Spleen (tissue), 11 donors: ENCODE data around the gene FBXO40. TPM values are rescaled to one million over a fixed set of nuclear protein-coding genes. Genes with fewer than 3 reads are reported as not detected.
A peak's percentile ranks its signal among the peaks of the same experiment; 100 is the strongest.

Source experiments
- DNase-seq: peaks from one replicate; pipeline ENCODE4 v3.0.0-alpha.2; 2020
- H3K27ac ChIP-seq, 8 donors: fragments of 200-600 bp; sonication (generic) in 7 of 8; 1 replicate in 4 of 8; 2 replicates in 4 of 8; pipeline versions ENCODE4 v1.5.0 to v1.8.0; 2016 to 2021; ENCODE audit warnings: inconsistent platforms in 4 of 8, mild to moderate bottlenecking in 4 of 8, moderate library complexity in 1 of 8
- H3K27me3 ChIP-seq, 7 donors: fragments of 200-600 bp; sonication (generic) in 6 of 7; replicated peaks in 1 of 7; 1 replicate in 4 of 7; 2 replicates in 3 of 7; pipeline versions ENCODE4 v1.5.0 to v1.8.0; 2016 to 2021; ENCODE audit warnings: inconsistent platforms in 3 of 7, mild to moderate bottlenecking in 1 of 7
- H3K36me3 ChIP-seq, 6 donors: fragments of 200-600 bp; sonication (generic) in 5 of 6; 1 replicate in 4 of 6; 2 replicates in 2 of 6; pipeline versions ENCODE4 v1.5.0 to v1.8.0; 2016 to 2021; ENCODE audit warnings: inconsistent platforms in 2 of 6
- H3K4me1 ChIP-seq, 6 donors: fragments of 200-600 bp; sonication (generic) in 5 of 6; 1 replicate in 3 of 6; 2 replicates in 3 of 6; pipeline versions ENCODE4 v1.5.0 to v1.8.0; 2016 to 2021; ENCODE audit warnings: inconsistent platforms in 3 of 6
- H3K4me3 ChIP-seq, 8 donors: fragments of 200-600 bp; sonication (generic) in 7 of 8; 1 replicate in 4 of 8; 2 replicates in 4 of 8; pipeline versions ENCODE4 v1.5.0 to v1.8.0; 2016 to 2021; ENCODE audit warnings: inconsistent platforms in 4 of 8, mild to moderate bottlenecking in 4 of 8, moderate library complexity in 2 of 8
- H3K9me3 ChIP-seq, 8 donors: fragments of 200-600 bp; sonication (generic) in 7 of 8; 1 replicate in 4 of 8; 2 replicates in 4 of 8; pipeline versions ENCODE4 v1.5.0 to v1.8.0; 2016 to 2021; ENCODE audit warnings: inconsistent platforms in 4 of 8
- CTCF ChIP-seq, 11 experiments: fragments of 200-600 bp in 7 of 11; fragments of 450-650 bp in 4 of 11; sonication (generic) in 4 of 11; IDR thresholded peaks in 8 of 11; conservative IDR thresholded peaks in 3 of 11; 1 replicate in 7 of 11; 2 replicates in 4 of 11; pipeline versions ENCODE4 v1.4.0 to v1.8.0; 2016 to 2021; ENCODE audit warnings: antibody characterized with exemption in 11 of 11, inconsistent platforms in 4 of 11, mild to moderate bottlenecking in 1 of 11
- POLR2A ChIP-seq, 3 donors: fragments of 450-650 bp; IDR thresholded peaks; one replicate each; pipeline ENCODE4 v1.5.1; 2017; ENCODE audit warnings: antibody characterized with exemption in 3 of 3, mild to moderate bottlenecking in 1 of 3
- POLR2AphosphoS5 ChIP-seq, 3 donors: sonication (generic); formaldehyde crosslinking; IDR thresholded peaks; one replicate each; pipeline ENCODE4 v1.5.1; 2017; ENCODE audit warnings: antibody characterized with exemption in 3 of 3
- WGBS, 5 donors: extraction: QIAGEN DNeasy Blood & Tissue Kit in 3 of 5; methylation state at CpG; one replicate each; pipeline versions ENCODE4 v1.1.5 to v1.1.7; 2013 to 2018; 5-methylcytosine and 5-hydroxymethylcytosine counted together
- intact Hi-C: fragments of 100-400 bp; cut with DNase I; formaldehyde crosslinking; loops from one replicate; pipeline ENCODE4 v1.15.0; 2023; ENCODE audit warnings: low total_unique reads
- polyA plus RNA-seq, 3 donors: library from polyadenylated mRNA; stranded (reverse); fragments of 200-250 nt; gene quantifications; one replicate each; pipeline ENCODE4 v1.2.1, GENCODE V29; 2013
- total RNA-seq, 7 donors: library from RNA; depleted of rRNA in 3 of 7; stranded (reverse); fragments of >200 nt in 3 of 7; fragmentation: NEBNext Ultra II Directional in 4 of 7; extraction: Animal tissue kit (Norgen Biotek cat#: 25700) in 4 of 7; gene quantifications; one replicate each; pipeline versions ENCODE4 v1.1.0 to v1.2.1, GENCODE V29; 2016 to 2021
- donor health status: healthy with polysubstance abuse.
- donor health status: DM: no; HTN: no; CAD: no; lungs with moderate emphysema.
- donor health status: DM: no; HTN: no; CAD: no.
- donor health status: Bipolar disorder and iron deficiency.
- donor health status: healthy.
- donor health status: DM: no; HTN: no; CAD: no.
- donor health status: DM: yes; HTN: yes; CAD: no.

FBXO40 gene
- total and polyA plus RNA-seq, 10 donors, result not detected

- WGBS, 5 donors, result 91 to 97% (median 94%) methylated on average over 2 of the region's 2 CpGs
- TF ChIP-seq POLR2AphosphoS5 (IDR thresholded peaks at IDR 0.05) (no peak), CTCF (IDR thresholded peaks at IDR 0.05 in 8 of 11, conservative IDR thresholded peaks at IDR 0.05 in 3 of 11) (no peak), POLR2A (IDR thresholded peaks at IDR 0.05) (no peak)
- no peak for DNase-seq
- no peak overlapping the region for H3K27ac ChIP-seq
- H3K9me3 ChIP-seq, result no peaks in the 10 kb centered on the region
- intact Hi-C loops, result no loop called here
- peaks cover 0 to 3% (median 0%) of the 10 kb centered on the region in 6 donors for H3K4me1 ChIP-seq
- H3K27me3 ChIP-seq, result no peaks in the 10 kb centered on the region
- H3K4me3 ChIP-seq, result no peak overlapping the region
- H3K36me3 ChIP-seq, result peaks cover 0 to 94% (median 78%) of the 10 kb centered on the region in 6 donors
These were observed 47.9 kb downstream of the FBXO40 start for GRCh38 chr3:121641127-121641526.

GRCh38 chr3:121642601-121643314, 49.6 kb downstream of the FBXO40 start:
- no peak for TF ChIP-seq POLR2AphosphoS5 (IDR thresholded peaks at IDR 0.05)
- TF ChIP-seq CTCF (IDR thresholded peaks at IDR 0.05 in 8 of 11, conservative IDR thresholded peaks at IDR 0.05 in 3 of 11), result no peak
- no peak for TF ChIP-seq POLR2A (IDR thresholded peaks at IDR 0.05)
- H3K36me3 ChIP-seq, result peaks cover 0 to 89% (median 65%) of the 10 kb centered on the region in 6 donors
- H3K4me3 ChIP-seq, result no peak overlapping the region
- H3K27ac ChIP-seq, result no peak overlapping the region
- no peaks in the 10 kb centered on the region for H3K27me3 ChIP-seq
- 84 to 94% (median 90%) methylated on average over 9 of the region's 9 CpGs for WGBS, 5 donors
- DNase-seq, result no peak
- peaks cover 0 to 9% (median 0%) of the 10 kb centered on the region in 6 donors for H3K4me1 ChIP-seq
- no peaks in the 10 kb centered on the region for H3K9me3 ChIP-seq
- intact Hi-C loops, result no loop called here

GRCh38 chr3:121645054-121645453, 51.9 kb downstream of the FBXO40 start:
- 93 to 97% (median 96%) methylated on average over 5 of the region's 5 CpGs for WGBS, 5 donors
- H3K4me1 ChIP-seq, result peaks cover 0 to 30% (median 2%) of the 10 kb centered on the region in 6 donors

GRCh38 chr3:121648219-121648958, 55.2 kb downstream of the FBXO40 start:
- TF ChIP-seq POLR2A (IDR thresholded peaks at IDR 0.05) (no peak), CTCF (IDR thresholded peaks at IDR 0.05 in 8 of 11, conservative IDR thresholded peaks at IDR 0.05 in 3 of 11) (no peak), POLR2AphosphoS5 (IDR thresholded peaks at IDR 0.05) (peak in 1 of 3 donors; percentile 42)
- WGBS, 5 donors, result 73 to 88% (median 85%) methylated on average over 6 of the region's 6 CpGs
- Histone ChIP-seq H3K4me3 (no peak overlapping the region), H3K27me3 (no peaks in the 10 kb centered on the region), H3K4me1 (peaks cover 0 to 62% (median 29%) of the 10 kb centered on the region in 6 donors), H3K27ac (peak overlapping the region in 5 of 8 donors; percentile 9 to 64 (median 54)), H3K36me3 (peaks cover 0 to 91% (median 52%) of the 10 kb centered on the region in 6 donors), H3K9me3 (no peaks in the 10 kb centered on the region)
- DNase-seq, result no peak
- intact Hi-C loops, result no loop called here

More at GRCh38 chr3:121645054-121645453, 51.9 kb downstream of the FBXO40 start:
- no peak for TF ChIP-seq POLR2AphosphoS5 (IDR thresholded peaks at IDR 0.05)
- Histone ChIP-seq H3K9me3 (no peaks in the 10 kb centered on the region), H3K4me3 (no peak overlapping the region), H3K27me3 (no peaks in the 10 kb centered on the region), H3K27ac (no peak overlapping the region), H3K36me3 (peaks cover 0 to 89% (median 57%) of the 10 kb centered on the region in 6 donors)
- no peak for DNase-seq
- intact Hi-C loops, result no loop called here
